Caco-2 (cell line): ENCODE data around the gene NKAPL. TPM values are rescaled to one million over a fixed set of nuclear protein-coding genes. Genes with fewer than 3 reads are reported as not detected.

ENCODE experiments used
- BruUV-seq: library from RNA; stranded (reverse); fragments of 400-500 nt; replicated peaks from 2 replicates; lab custom pipeline; 2021; lab: Mats Ljungman, UMichigan
- CTCF ChIA-PET: fragments of 300-600 bp; sonication (Branson Sonifier 250); formaldehyde crosslinking; loops from one replicate; lab custom pipeline; 2022; ENCODE audit warnings: antibody characterized with exemption; lab: Charles Lee
- POLR2A ChIA-PET: fragments of 300-600 bp; sonication (Branson Sonifier 250); formaldehyde crosslinking; loops from one replicate; lab custom pipeline; 2022; ENCODE audit warnings: antibody characterized with exemption; lab: Charles Lee
- DNase-seq, 2 experiments: peaks; one replicate each; pipeline versions ENCODE4 v3.0.0 to v3.0.0-alpha.2; 2020 to 2022
- H3K27me3 ChIP-seq: replicated peaks from 2 replicates; pipeline ENCODE4 v1.6.0; 2011; ENCODE audit warnings: low read length; ENCODE audit not compliant: control insufficient read depth, insufficient read depth
- H3K36me3 ChIP-seq: 2 replicates; pipeline ENCODE4 v1.5.1; 2011; ENCODE audit warnings: low read length; ENCODE audit not compliant: control insufficient read depth, insufficient read depth
- H3K4me1 ChIP-seq: fragments of 250-450 bp; sonication (Bioruptor Pico); 2 replicates; pipeline ENCODE4 v1.5.1; 2020; ENCODE audit warnings: mild to moderate bottlenecking
- H3K4me3 ChIP-seq: 2 replicates; pipeline ENCODE4 v1.5.1; 2011; ENCODE audit warnings: low read depth, mild to moderate bottlenecking, control low read depth, low read length
- H3K9me3 ChIP-seq: fragments of 250-450 bp; sonication (Bioruptor Pico); 2 replicates; pipeline ENCODE4 v1.5.1; 2020; ENCODE audit warnings: mild to moderate bottlenecking, moderate library complexity
- H3K27ac Mint-ChIP-seq: one replicate; pipeline ENCODE4 v1.8.0; 2022; ENCODE audit warnings: mixed read lengths; ENCODE audit not compliant: unreplicated experiment
- H3K27me3 Mint-ChIP-seq: one replicate; pipeline ENCODE4 v1.8.0; 2022; ENCODE audit warnings: mixed read lengths; ENCODE audit not compliant: insufficient read depth, unreplicated experiment
- H3K36me3 Mint-ChIP-seq: one replicate; pipeline ENCODE4 v1.8.0; 2022; ENCODE audit warnings: mild to moderate bottlenecking, mixed read lengths; ENCODE audit not compliant: insufficient read depth, unreplicated experiment
- H3K4me1 Mint-ChIP-seq: one replicate; pipeline ENCODE4 v1.8.0; 2022; ENCODE audit warnings: low read depth, mixed read lengths; ENCODE audit not compliant: unreplicated experiment
- H3K4me3 Mint-ChIP-seq: one replicate; pipeline ENCODE4 v1.8.0; 2022; ENCODE audit warnings: mild to moderate bottlenecking, moderate library complexity, mixed read lengths; ENCODE audit not compliant: unreplicated experiment
- H3K9me3 Mint-ChIP-seq: one replicate; pipeline ENCODE4 v1.8.0; 2022; ENCODE audit warnings: mixed read lengths; ENCODE audit not compliant: unreplicated experiment
- CTCF ChIP-seq, 2 experiments: fragments of 200-600 bp in 1 of 2; IDR thresholded peaks; 1 replicate in 1 of 2; 2 replicates in 1 of 2; pipeline versions ENCODE4 v1.5.1 to v1.8.0; 2011 to 2022; ENCODE audit warnings: antibody characterized with exemption in 1 of 2, control low read depth in 1 of 2, inconsistent platforms in 1 of 2, low read depth in 1 of 2, low read length in 1 of 2, mild to moderate bottlenecking in 1 of 2, moderate library complexity in 1 of 2; ENCODE audit not compliant: insufficient read depth in 1 of 2, severe bottlenecking in 1 of 2, unreplicated experiment in 1 of 2
- intact Hi-C: fragments of 100-400 bp; cut with micrococcal nuclease; formaldehyde crosslinking; loops from one replicate; pipeline ENCODE4 v1.10.0; 2022; ENCODE audit not compliant: unreplicated experiment
- total RNA-seq: library from RNA; stranded (reverse); gene quantifications from 2 replicates; pipeline ENCODE4 v1.2.3, GENCODE V29; 2022

The NKAPL gene
- total RNA-seq, 1 experiment from 2014 or later, result not detected

DNA sequence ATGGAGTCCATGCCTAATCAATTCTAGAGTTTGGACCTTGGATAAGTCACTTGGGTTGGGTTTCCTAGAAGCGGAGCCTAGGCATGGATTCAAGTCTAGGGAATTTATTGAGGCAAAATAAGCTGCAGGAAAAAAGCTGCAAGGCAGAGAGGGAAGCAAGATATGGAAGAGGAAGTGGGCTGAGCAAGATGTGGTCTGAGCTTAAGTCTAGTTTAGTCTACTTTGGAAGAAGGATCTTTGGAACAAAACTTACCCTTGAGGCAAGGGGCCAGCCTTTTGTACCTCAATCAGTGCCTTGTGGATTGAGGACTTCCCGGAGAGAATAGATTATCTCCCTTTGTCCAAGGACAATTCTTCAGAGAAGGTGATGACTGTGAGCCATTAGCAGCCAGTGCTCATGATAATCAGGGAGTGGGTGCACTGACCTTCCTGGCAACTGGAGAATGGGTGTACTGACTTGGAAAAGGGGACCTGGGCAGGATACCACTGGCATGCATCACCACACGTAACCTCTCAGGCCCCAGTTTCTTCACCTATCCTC lies 23.1 kb upstream of the NKAPL start:
- no peaks in the 10 kb centered on the region for H3K27me3 Mint-ChIP-seq
- no peak overlapping the region for H3K4me3 Mint-ChIP-seq
- no peaks in the 10 kb centered on the region for H3K4me1 ChIP-seq
- H3K9me3 ChIP-seq, result no peaks in the 10 kb centered on the region
- peaks cover 10% of the 10 kb centered on the region for H3K36me3 Mint-ChIP-seq
- H3K4me3 ChIP-seq, result no peak overlapping the region
- POLR2A ChIA-PET, result no interaction called here
- H3K9me3 Mint-ChIP-seq, result no peaks in the 10 kb centered on the region
- no peak for TF ChIP-seq CTCF (IDR thresholded peaks at IDR 0.05; ENCODE audit: insufficient read depth in 1 of 2, low read depth in 1 of 2, low read length in 1 of 2, severe bottlenecking in 1 of 2, unreplicated experiment in 1 of 2)
- H3K27me3 ChIP-seq, result no peaks in the 10 kb centered on the region
- H3K36me3 ChIP-seq, result no peaks in the 10 kb centered on the region; the same call in 1 of the 2 replicates
- no peak for DNase-seq
- BruUV-seq, result no TSS peak
- CTCF ChIA-PET, result no interaction called here
- no peaks in the 10 kb centered on the region for H3K4me1 Mint-ChIP-seq
- H3K27ac Mint-ChIP-seq, result no peak overlapping the region
- intact Hi-C loops, result no loop called here

DNA sequence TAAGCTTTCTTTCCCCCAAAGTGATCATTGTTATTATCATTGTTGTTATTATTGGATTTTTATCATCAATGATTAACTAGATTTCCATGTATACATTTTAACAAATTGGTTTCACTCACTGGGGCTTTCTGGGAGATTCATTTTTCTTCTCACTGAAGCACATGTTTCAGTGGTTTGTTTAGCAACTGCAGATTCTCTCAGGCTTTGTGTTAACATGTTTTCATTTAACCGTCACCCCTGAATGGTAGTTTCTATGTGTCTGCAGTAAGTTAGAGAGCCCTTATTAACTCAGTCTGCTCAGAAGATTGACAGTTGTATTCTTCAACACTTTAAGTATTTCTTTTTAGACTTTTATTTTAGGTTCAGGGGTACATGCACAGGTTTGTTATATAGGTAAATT lies 19.5 kb upstream of the NKAPL start:
- Mint-ChIP-seq H3K27me3 (no peaks in the 10 kb centered on the region), H3K4me1 (no peaks in the 10 kb centered on the region), H3K4me3 (no peak overlapping the region), H3K27ac (no peak overlapping the region), H3K36me3 (no peaks in the 10 kb centered on the region), H3K9me3 (no peaks in the 10 kb centered on the region)
- ChIA-PET POLR2A (no interaction called here), CTCF (no interaction called here)
- no TSS peak for BruUV-seq
- H3K36me3 ChIP-seq, result no peaks in the 10 kb centered on the region
- H3K27me3 ChIP-seq, result no peaks in the 10 kb centered on the region
- intact Hi-C loops, result no loop called here
- no peak overlapping the region for H3K4me3 ChIP-seq
- no peaks in the 10 kb centered on the region for H3K4me1 ChIP-seq
- H3K9me3 ChIP-seq, result no peaks in the 10 kb centered on the region
- DNase-seq, result no peak
- TF ChIP-seq CTCF (IDR thresholded peaks at IDR 0.05; ENCODE audit: insufficient read depth in 1 of 2, low read depth in 1 of 2, low read length in 1 of 2, severe bottlenecking in 1 of 2, unreplicated experiment in 1 of 2), result no peak

- no peak for TF ChIP-seq CTCF (IDR thresholded peaks at IDR 0.05; ENCODE audit: insufficient read depth in 1 of 2, low read depth in 1 of 2, low read length in 1 of 2, severe bottlenecking in 1 of 2, unreplicated experiment in 1 of 2)
- no peaks in the 10 kb centered on the region for H3K9me3 Mint-ChIP-seq
- no peaks in the 10 kb centered on the region for H3K36me3 Mint-ChIP-seq
- no peak overlapping the region for H3K4me3 ChIP-seq
- DNase-seq, result no peak
- no peaks in the 10 kb centered on the region for H3K27me3 Mint-ChIP-seq
- H3K4me1 Mint-ChIP-seq, result no peaks in the 10 kb centered on the region
- no peak overlapping the region for H3K4me3 Mint-ChIP-seq
- H3K9me3 ChIP-seq, result no peaks in the 10 kb centered on the region
- no TSS peak for BruUV-seq
- CTCF ChIA-PET, result no interaction called here
- H3K27ac Mint-ChIP-seq, result no peak overlapping the region
- intact Hi-C loops, result no loop called here
- no peaks in the 10 kb centered on the region for H3K4me1 ChIP-seq
- H3K27me3 ChIP-seq, result no peaks in the 10 kb centered on the region
- POLR2A ChIA-PET, result no interaction called here
- no peaks in the 10 kb centered on the region for H3K36me3 ChIP-seq
These were observed 18.6 kb upstream of the NKAPL start for GRCh38 chr6:28240471-28240870.
